ENCODE results near the gene PTPRJ. TPM values are rescaled to one million over a fixed set of nuclear protein-coding genes. Genes with fewer than 3 reads are reported as not detected.

PTPRJ gene
- total RNA-seq, 1 donor from 2014 or later = 40.0 TPM

GRCh38 chr11:47989779-47990178 lies 9.4 kb downstream of the PTPRJ start:
- TF ChIP-seq CTCF (IDR thresholded peaks at IDR 0.05) = no peak
- no peaks in the 10 kb centered on the region for H3K9me3 ChIP-seq
- peaks cover 48% of the 10 kb centered on the region for H3K4me1 ChIP-seq
- H3K27ac ChIP-seq = no peak overlapping the region
- intact Hi-C loops (cut with DNase I) = no loop called here
- no peak for DNase-seq
- H3K27me3 ChIP-seq (ENCODE audit: low read depth) = no peaks in the 10 kb centered on the region
- no peak overlapping the region for H3K4me3 ChIP-seq
- ATAC-seq = no peak
- no peaks in the 10 kb centered on the region for H3K36me3 ChIP-seq

GRCh38 chr11:47991266-47991830 lies 11.0 kb downstream of the PTPRJ start:
- Histone ChIP-seq H3K4me1 (peaks cover 40% of the 10 kb centered on the region), H3K27ac (peak overlapping the region; percentile 69), H3K36me3 (no peaks in the 10 kb centered on the region), H3K9me3 (no peaks in the 10 kb centered on the region), H3K4me3 (no peak overlapping the region), H3K27me3 (ENCODE audit: low read depth) (no peaks in the 10 kb centered on the region)
- TF ChIP-seq CTCF (IDR thresholded peaks at IDR 0.05) = no peak
- peak; percentile 55 for DNase-seq
- peak; percentile 82 to 90 for ATAC-seq
- intact Hi-C loops (cut with DNase I) = no loop called here

- intact Hi-C loops (cut with DNase I) = no loop called here
- no peak overlapping the region for H3K4me3 ChIP-seq
- H3K27ac ChIP-seq = peak overlapping the region; percentile 69
- no peaks in the 10 kb centered on the region for H3K9me3 ChIP-seq
- H3K27me3 ChIP-seq (ENCODE audit: low read depth) = no peaks in the 10 kb centered on the region
- peaks cover 40% of the 10 kb centered on the region for H3K4me1 ChIP-seq
- no peak for DNase-seq
- ATAC-seq = no peak
- no peaks in the 10 kb centered on the region for H3K36me3 ChIP-seq
- no peak for TF ChIP-seq CTCF (IDR thresholded peaks at IDR 0.05)
These were observed 11.5 kb downstream of the PTPRJ start for GRCh38 chr11:47991894-47992293.

GRCh38 chr11:47992959-47993820 lies 12.8 kb downstream of the PTPRJ start:
- DNase-seq = no peak
- intact Hi-C loops (cut with DNase I) = no loop called here
- Histone ChIP-seq H3K27ac (no peak overlapping the region), H3K4me1 (peaks cover 32% of the 10 kb centered on the region), H3K36me3 (no peaks in the 10 kb centered on the region), H3K27me3 (ENCODE audit: low read depth) (no peaks in the 10 kb centered on the region), H3K9me3 (no peaks in the 10 kb centered on the region), H3K4me3 (no peak overlapping the region)
- TF ChIP-seq CTCF (IDR thresholded peaks at IDR 0.05) = no peak
- peak in 1 of 2 donors; percentile 11 for ATAC-seq

GRCh38 chr11:47994417-47994816 lies 14.1 kb downstream of the PTPRJ start:
- TF ChIP-seq CTCF (IDR thresholded peaks at IDR 0.05) = no peak
- H3K9me3 ChIP-seq = no peaks in the 10 kb centered on the region
- H3K4me3 ChIP-seq = no peak overlapping the region
- H3K27me3 ChIP-seq (ENCODE audit: low read depth) = no peaks in the 10 kb centered on the region
- DNase-seq = no peak
- H3K27ac ChIP-seq = no peak overlapping the region
- H3K36me3 ChIP-seq = no peaks in the 10 kb centered on the region
- ATAC-seq = no peak
- intact Hi-C loops (cut with DNase I) = no loop called here
- H3K4me1 ChIP-seq = peaks cover 41% of the 10 kb centered on the region
